IMR-90 (cell line): ENCODE results near the gene C5orf63.

Source experiments
- BHLHE40 ChIP-seq: fragments of 150-350 bp; IDR thresholded peaks from 2 replicates; pipeline ENCODE4 v1.6.1; 2016; ENCODE audit warnings: mild to moderate bottlenecking, low read depth, low read length
- CEBPB ChIP-seq: IDR thresholded peaks from 2 replicates; pipeline ENCODE4 v1.6.1; 2012; ENCODE audit warnings: low read depth, low read length, improper control_type of control experiment
- CHD1 ChIP-seq: IDR thresholded peaks from 2 replicates; pipeline ENCODE4 v1.6.1; 2012; ENCODE audit warnings: low read depth, low read length, improper control_type of control experiment
- FOS ChIP-seq: fragments of 150-350 bp; IDR thresholded peaks from 2 replicates; pipeline ENCODE4 v1.6.1; 2016; ENCODE audit warnings: low read depth, low read length
- MAFK ChIP-seq: IDR thresholded peaks from 2 replicates; pipeline ENCODE4 v1.6.1; 2012; ENCODE audit warnings: low read depth, low read length, improper control_type of control experiment
- NFE2L2 ChIP-seq: fragments of 150-350 bp; IDR thresholded peaks from 2 replicates; pipeline ENCODE4 v1.6.1; 2016; ENCODE audit warnings: low read depth, mild to moderate bottlenecking, low read length
- POLR2A ChIP-seq: IDR thresholded peaks from 2 replicates; pipeline ENCODE4 v1.6.1; 2012; ENCODE audit warnings: mild to moderate bottlenecking, low read depth, low read length
- RAD21 ChIP-seq: IDR thresholded peaks from 2 replicates; pipeline ENCODE4 v1.6.1; 2012; ENCODE audit warnings: low read length, improper control_type of control experiment
- RCOR1 ChIP-seq: IDR thresholded peaks from 2 replicates; pipeline ENCODE4 v1.6.1; 2012; ENCODE audit warnings: mild to moderate bottlenecking, low read length, improper control_type of control experiment; ENCODE audit not compliant: insufficient replicate concordance
- RFX5 ChIP-seq: IDR thresholded peaks from 2 replicates; pipeline ENCODE4 v1.8.0; 2012; ENCODE audit warnings: low read depth, mild to moderate bottlenecking, low read length, moderate library complexity
- TF ChIP-seq, protein P1 (sequence below): conservative IDR thresholded peaks from 2 replicates; pipeline ENCODE4 v1.5.1; 2012; ENCODE audit warnings: mild to moderate bottlenecking, low read depth, low read length, improper control_type of control experiment
- TF ChIP-seq, protein P2 (sequence below): fragments of 150-350 bp; IDR thresholded peaks from 2 replicates; pipeline ENCODE4 v1.6.1; 2017; ENCODE audit warnings: mild to moderate bottlenecking, antibody characterized with exemption, low read length, low read depth
- TF ChIP-seq, protein P3 (sequence below): fragments of 150-350 bp; IDR thresholded peaks from 2 replicates; pipeline ENCODE4 v1.6.1; 2016; ENCODE audit warnings: low read depth, mild to moderate bottlenecking, low read length, moderate library complexity, borderline replicate concordance

- TF ChIP-seq, protein P1, sequence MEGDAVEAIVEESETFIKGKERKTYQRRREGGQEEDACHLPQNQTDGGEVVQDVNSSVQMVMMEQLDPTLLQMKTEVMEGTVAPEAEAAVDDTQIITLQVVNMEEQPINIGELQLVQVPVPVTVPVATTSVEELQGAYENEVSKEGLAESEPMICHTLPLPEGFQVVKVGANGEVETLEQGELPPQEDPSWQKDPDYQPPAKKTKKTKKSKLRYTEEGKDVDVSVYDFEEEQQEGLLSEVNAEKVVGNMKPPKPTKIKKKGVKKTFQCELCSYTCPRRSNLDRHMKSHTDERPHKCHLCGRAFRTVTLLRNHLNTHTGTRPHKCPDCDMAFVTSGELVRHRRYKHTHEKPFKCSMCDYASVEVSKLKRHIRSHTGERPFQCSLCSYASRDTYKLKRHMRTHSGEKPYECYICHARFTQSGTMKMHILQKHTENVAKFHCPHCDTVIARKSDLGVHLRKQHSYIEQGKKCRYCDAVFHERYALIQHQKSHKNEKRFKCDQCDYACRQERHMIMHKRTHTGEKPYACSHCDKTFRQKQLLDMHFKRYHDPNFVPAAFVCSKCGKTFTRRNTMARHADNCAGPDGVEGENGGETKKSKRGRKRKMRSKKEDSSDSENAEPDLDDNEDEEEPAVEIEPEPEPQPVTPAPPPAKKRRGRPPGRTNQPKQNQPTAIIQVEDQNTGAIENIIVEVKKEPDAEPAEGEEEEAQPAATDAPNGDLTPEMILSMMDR, result peak; percentile 40
- TF ChIP-seq RAD21, result peak; percentile 33; the same call in 1 of the 2 replicates
- TF ChIP-seq NFE2L2, result no peak
- TF ChIP-seq POLR2A, result peak; percentile 95
- TF ChIP-seq, protein P2, sequence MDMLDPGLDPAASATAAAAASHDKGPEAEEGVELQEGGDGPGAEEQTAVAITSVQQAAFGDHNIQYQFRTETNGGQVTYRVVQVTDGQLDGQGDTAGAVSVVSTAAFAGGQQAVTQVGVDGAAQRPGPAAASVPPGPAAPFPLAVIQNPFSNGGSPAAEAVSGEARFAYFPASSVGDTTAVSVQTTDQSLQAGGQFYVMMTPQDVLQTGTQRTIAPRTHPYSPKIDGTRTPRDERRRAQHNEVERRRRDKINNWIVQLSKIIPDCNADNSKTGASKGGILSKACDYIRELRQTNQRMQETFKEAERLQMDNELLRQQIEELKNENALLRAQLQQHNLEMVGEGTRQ, result no peak
- 0 out of 2 replicates have a peak, but pooled peaks have one; percentile 11 for TF ChIP-seq BHLHE40
- peak; percentile 34; the same call in 1 of the 2 replicates for TF ChIP-seq FOS
- peak; percentile 90 for TF ChIP-seq CEBPB
- TF ChIP-seq RFX5, result no peak
- TF ChIP-seq, protein P3, sequence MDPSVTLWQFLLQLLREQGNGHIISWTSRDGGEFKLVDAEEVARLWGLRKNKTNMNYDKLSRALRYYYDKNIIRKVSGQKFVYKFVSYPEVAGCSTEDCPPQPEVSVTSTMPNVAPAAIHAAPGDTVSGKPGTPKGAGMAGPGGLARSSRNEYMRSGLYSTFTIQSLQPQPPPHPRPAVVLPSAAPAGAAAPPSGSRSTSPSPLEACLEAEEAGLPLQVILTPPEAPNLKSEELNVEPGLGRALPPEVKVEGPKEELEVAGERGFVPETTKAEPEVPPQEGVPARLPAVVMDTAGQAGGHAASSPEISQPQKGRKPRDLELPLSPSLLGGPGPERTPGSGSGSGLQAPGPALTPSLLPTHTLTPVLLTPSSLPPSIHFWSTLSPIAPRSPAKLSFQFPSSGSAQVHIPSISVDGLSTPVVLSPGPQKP, result no peak
- no peak for TF ChIP-seq RCOR1
- no peak for TF ChIP-seq CHD1
- TF ChIP-seq MAFK, result no peak
Measured at GRCh38 chr5:127030259-127031146, 42.8 kb downstream of the C5orf63 start, which contains the start of gene MARCHF3.
